B cell (primary cell): Measurements from ENCODE around the gene TRPM6. TPM values are rescaled to one million over a fixed set of nuclear protein-coding genes. Genes with fewer than 3 reads are reported as not detected.

Source experiments
- ATAC-seq: fragments of 200-7000 bp; cut with Tn5 transposase; one replicate; pipeline ENCODE4 v1.10.0; 2021; ENCODE audit warnings: low read depth, mild to moderate bottlenecking, moderate number of reproducible peaks, moderate library complexity
- CTCF ChIA-PET: fragments of 350-600 bp; sonication (Branson Sonifier 250); formaldehyde crosslinking; loops from one replicate; lab custom pipeline; 2021; ENCODE audit warnings: antibody characterized with exemption, inconsistent platforms; lab: Charles Lee
- POLR2A ChIA-PET: fragments of 350-600 bp; sonication (Branson Sonifier 250); formaldehyde crosslinking; loops from one replicate; lab custom pipeline; 2021; ENCODE audit warnings: antibody characterized with exemption; lab: Charles Lee
- DNase-seq: peaks from one replicate; pipeline ENCODE4 v3.0.0; 2013
- H2AFZ ChIP-seq: 2 replicates; pipeline ENCODE4 v1.6.1; 2012; ENCODE audit warnings: mild to moderate bottlenecking, low read depth, low read length; ENCODE audit not compliant: insufficient read depth, poor library complexity, severe bottlenecking
- H3K27ac ChIP-seq, 2 donors: 1 replicate in 1 of 2; 2 replicates in 1 of 2; pipeline ENCODE4 v1.5.1; 2012 to 2013; ENCODE audit warnings: low read length in 2 of 2, mild to moderate bottlenecking in 2 of 2, moderate library complexity in 1 of 2
- H3K27me3 ChIP-seq, 4 experiments: fragments of 200-600 bp in 1 of 4; sonication (generic) in 1 of 4; replicated peaks in 1 of 4; 1 replicate in 2 of 4; 2 replicates in 2 of 4; pipeline versions ENCODE4 v1.6.1 to v1.7.0; 2013 to 2016; ENCODE audit warnings: low read length in 3 of 4, mild to moderate bottlenecking in 2 of 4, mixed read lengths in 1 of 4, moderate library complexity in 1 of 4; ENCODE audit not compliant: insufficient read depth in 4 of 4, control insufficient read depth in 3 of 4; ENCODE audit errors: control extremely low read depth in 1 of 4
- H3K36me3 ChIP-seq, 2 experiments: replicated peaks in 1 of 2; 1 replicate in 1 of 2; 2 replicates in 1 of 2; pipeline versions ENCODE4 v1.6.1 to v1.7.1; 2013; ENCODE audit warnings: low read length in 1 of 2; ENCODE audit not compliant: insufficient read depth in 2 of 2, control insufficient read depth in 1 of 2; ENCODE audit errors: control extremely low read depth in 1 of 2, extremely low read depth in 1 of 2
- H3K4me1 ChIP-seq, 2 donors: fragments of 200-600 bp in 1 of 2; sonication (generic) in 1 of 2; 1 replicate in 1 of 2; 2 replicates in 1 of 2; pipeline versions ENCODE4 v1.5.1 to v1.6.1; 2013 to 2017; ENCODE audit warnings: low read length in 2 of 2; ENCODE audit not compliant: control insufficient read depth in 2 of 2, insufficient read depth in 2 of 2
- H3K4me2 ChIP-seq: replicated peaks from 2 replicates; pipeline ENCODE3; 2012; ENCODE audit warnings: mild to moderate bottlenecking, low read depth, low read length; ENCODE audit not compliant: poor library complexity, severe bottlenecking
- H3K4me3 ChIP-seq, 5 experiments: fragments of 200-600 bp in 1 of 5; sonication (generic) in 1 of 5; 1 replicate in 3 of 5; 2 replicates in 2 of 5; pipeline versions ENCODE4 v1.5.1 to v1.7.0; 2011 to 2016; ENCODE audit warnings: low read length in 4 of 5, mild to moderate bottlenecking in 4 of 5, low read depth in 2 of 5, control low read depth in 1 of 5, moderate library complexity in 1 of 5; ENCODE audit not compliant: insufficient read depth in 1 of 5; ENCODE audit errors: control extremely low read depth in 1 of 5, extremely low read depth in 1 of 5
- H3K79me2 ChIP-seq: fragments of 200-600 bp; sonication (generic); one replicate; pipeline ENCODE4 v1.6.0; 2016; ENCODE audit warnings: low read length; ENCODE audit not compliant: control insufficient read depth, insufficient read depth
- H3K9ac ChIP-seq: fragments of 200-600 bp; sonication (generic); 2 replicates; pipeline ENCODE4 v1.6.1; 2017; ENCODE audit warnings: mild to moderate bottlenecking, low read length, moderate library complexity
- H3K9me3 ChIP-seq, 3 donors: one replicate each; pipeline versions ENCODE4 v1.6.1 to v1.7.1; 2013; ENCODE audit warnings: low read length in 2 of 3; ENCODE audit not compliant: control insufficient read depth in 2 of 3, insufficient read depth in 1 of 3; ENCODE audit errors: control extremely low read depth in 1 of 3
- H4K20me1 ChIP-seq: 2 replicates; pipeline ENCODE4 v1.6.0; 2012; ENCODE audit warnings: mild to moderate bottlenecking, low read length; ENCODE audit not compliant: insufficient read depth, control insufficient read depth, poor library complexity, severe bottlenecking
- H3K27ac Mint-ChIP-seq: one replicate; pipeline ENCODE4 v1.8.0; 2021; ENCODE audit warnings: mixed read lengths
- H3K27me3 Mint-ChIP-seq: one replicate; pipeline ENCODE4 v1.8.0; 2021; ENCODE audit warnings: mixed read lengths
- H3K4me1 Mint-ChIP-seq: one replicate; pipeline ENCODE4 v1.8.0; 2021; ENCODE audit warnings: mixed read lengths
- H3K4me3 Mint-ChIP-seq: one replicate; pipeline ENCODE4 v1.8.0; 2021; ENCODE audit warnings: mixed read lengths
- H3K9me3 Mint-ChIP-seq: one replicate; pipeline ENCODE4 v1.8.0; 2022; ENCODE audit warnings: mixed read lengths; ENCODE audit not compliant: insufficient read depth
- EZH2 ChIP-seq: IDR thresholded peaks from 2 replicates; pipeline ENCODE4 v1.6.1; 2012; ENCODE audit warnings: borderline replicate concordance, low read depth, mild to moderate bottlenecking, moderate library complexity, low read length; ENCODE audit not compliant: insufficient read depth, poor library complexity, severe bottlenecking
- WGBS: methylation state at CpG from one replicate; pipeline ENCODE4 v1.1.5; 2013; ENCODE audit warnings: missing lambda C conversion rate; ENCODE audit not compliant: insufficient coverage; 5-methylcytosine and 5-hydroxymethylcytosine counted together
- intact Hi-C: fragments of 100-400 bp; cut with micrococcal nuclease; formaldehyde crosslinking; loops from one replicate; pipeline ENCODE4 v1.10.0; 2022
- polyA plus RNA-seq: library from polyadenylated mRNA; depleted of rRNA; stranded (reverse); fragments of >200 nt; gene quantifications from 2 replicates; pipeline ENCODE4 v1.2.3, GENCODE V29; 2012
- total RNA-seq, 2 donors: library from RNA; stranded (reverse); fragments of 120-200 nt in 1 of 2; gene quantifications; 1 replicate in 1 of 2; 2 replicates in 1 of 2; pipeline versions ENCODE4 v1.2.3 to v1.2.4, GENCODE V29; 2013 to 2022
- TF ChIP-seq, protein P1 (sequence below): fragments of 200-600 bp; IDR thresholded peaks from one replicate; pipeline ENCODE4 v1.8.0; 2022; ENCODE audit warnings: antibody characterized with exemption, mild to moderate bottlenecking

Gene TRPM6
- total and polyA plus RNA-seq, 2 donors (not counting 1 experiment from before 2014, with no cell fraction given), result not detected

DNA sequence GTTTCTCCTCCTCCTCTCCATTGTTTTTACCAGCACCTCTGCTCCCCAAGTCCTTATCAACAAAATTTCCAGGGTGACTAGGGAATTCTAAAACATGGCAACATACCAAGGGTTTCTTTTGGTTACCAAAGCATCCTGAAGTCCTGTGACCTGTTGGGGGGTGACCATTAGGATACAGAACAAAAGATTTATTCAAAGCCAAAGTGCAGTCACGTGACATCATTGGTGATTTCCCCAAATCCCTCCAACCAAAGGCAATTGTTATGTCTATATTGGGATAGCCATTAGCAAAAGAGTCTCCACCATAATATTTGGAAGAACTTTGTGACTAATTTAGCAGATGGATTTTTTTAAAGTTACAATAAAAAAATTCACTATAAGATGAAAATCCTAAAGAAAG is 168.4 kb downstream of the TRPM6 start:
- WGBS, result no CpG with 5 or more reads among the region's 1 CpG
- H3K4me3 ChIP-seq, result no peak overlapping the region
- Mint-ChIP-seq H3K4me3 (no peak overlapping the region), H3K27ac (no peak overlapping the region), H3K9me3 (no peaks in the 10 kb centered on the region), H3K4me1 (no peaks in the 10 kb centered on the region), H3K27me3 (peaks cover 9% of the 10 kb centered on the region)
- no peak overlapping the region for H3K9ac ChIP-seq
- H3K9me3 ChIP-seq, result no peaks in the 10 kb centered on the region
- H3K36me3 ChIP-seq, result no peaks in the 10 kb centered on the region
- H4K20me1 ChIP-seq, result no peaks in the 10 kb centered on the region
- no peaks in the 10 kb centered on the region for H3K4me1 ChIP-seq
- no peak for ATAC-seq
- DNase-seq, result no peak
- intact Hi-C loops, result no loop called here
- no peak overlapping the region for H3K27ac ChIP-seq
- peaks cover 0 to 4% (median 0%) of the 10 kb centered on the region in 4 experiments for H3K27me3 ChIP-seq
- no peak overlapping the region for H3K4me2 ChIP-seq
- TF ChIP-seq, protein P1, sequence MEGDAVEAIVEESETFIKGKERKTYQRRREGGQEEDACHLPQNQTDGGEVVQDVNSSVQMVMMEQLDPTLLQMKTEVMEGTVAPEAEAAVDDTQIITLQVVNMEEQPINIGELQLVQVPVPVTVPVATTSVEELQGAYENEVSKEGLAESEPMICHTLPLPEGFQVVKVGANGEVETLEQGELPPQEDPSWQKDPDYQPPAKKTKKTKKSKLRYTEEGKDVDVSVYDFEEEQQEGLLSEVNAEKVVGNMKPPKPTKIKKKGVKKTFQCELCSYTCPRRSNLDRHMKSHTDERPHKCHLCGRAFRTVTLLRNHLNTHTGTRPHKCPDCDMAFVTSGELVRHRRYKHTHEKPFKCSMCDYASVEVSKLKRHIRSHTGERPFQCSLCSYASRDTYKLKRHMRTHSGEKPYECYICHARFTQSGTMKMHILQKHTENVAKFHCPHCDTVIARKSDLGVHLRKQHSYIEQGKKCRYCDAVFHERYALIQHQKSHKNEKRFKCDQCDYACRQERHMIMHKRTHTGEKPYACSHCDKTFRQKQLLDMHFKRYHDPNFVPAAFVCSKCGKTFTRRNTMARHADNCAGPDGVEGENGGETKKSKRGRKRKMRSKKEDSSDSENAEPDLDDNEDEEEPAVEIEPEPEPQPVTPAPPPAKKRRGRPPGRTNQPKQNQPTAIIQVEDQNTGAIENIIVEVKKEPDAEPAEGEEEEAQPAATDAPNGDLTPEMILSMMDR, result no peak
- no peak for TF ChIP-seq EZH2
- ChIA-PET CTCF (no interaction called here), POLR2A (no interaction called here)
- no peak overlapping the region for H2AFZ ChIP-seq
- no peaks in the 10 kb centered on the region for H3K79me2 ChIP-seq

DNA sequence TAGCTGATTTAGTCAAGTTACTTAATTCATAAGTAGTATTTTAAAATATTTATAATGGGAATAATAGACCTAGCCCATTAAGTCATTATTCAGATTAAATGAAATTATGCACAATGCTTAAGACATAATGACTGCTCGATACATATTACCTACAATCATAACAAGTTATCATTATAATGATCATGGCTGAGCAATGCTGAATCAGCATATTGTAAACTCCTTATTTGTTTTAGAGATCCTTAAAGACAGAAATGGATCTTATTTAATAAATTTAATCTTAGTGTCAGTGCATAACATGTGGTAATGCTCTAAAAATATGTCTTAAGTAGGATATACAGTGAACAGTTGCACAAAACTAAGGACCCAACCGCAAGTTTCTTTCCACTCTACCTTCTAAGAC is 169.0 kb downstream of the TRPM6 start:
- Mint-ChIP-seq H3K27ac (no peak overlapping the region), H3K27me3 (peaks cover 4% of the 10 kb centered on the region), H3K4me1 (no peaks in the 10 kb centered on the region), H3K9me3 (no peaks in the 10 kb centered on the region), H3K4me3 (no peak overlapping the region)
- DNase-seq, result no peak
- TF ChIP-seq EZH2, result no peak
- TF ChIP-seq, protein P1, result no peak
- Histone ChIP-seq H2AFZ (no peak overlapping the region), H3K36me3 (no peaks in the 10 kb centered on the region), H3K9ac (no peak overlapping the region), H3K27me3 (peaks cover 0 to 4% (median 0%) of the 10 kb centered on the region in 4 experiments), H3K4me1 (no peaks in the 10 kb centered on the region), H3K27ac (no peak overlapping the region), H3K4me2 (no peak overlapping the region), H3K9me3 (no peaks in the 10 kb centered on the region), H3K79me2 (no peaks in the 10 kb centered on the region), H4K20me1 (no peaks in the 10 kb centered on the region), H3K4me3 (no peak overlapping the region)
- POLR2A ChIA-PET, result no interaction called here
- CTCF ChIA-PET, result no interaction called here
- WGBS, result no CpG with 5 or more reads among the region's 2 CpGs
- intact Hi-C loops, result no loop called here
- ATAC-seq, result no peak
